ENCODE results near the gene ZNF814.
"Not testable (repeated sequence)": the region's sequence is repeated elsewhere in the genome, so short reads cannot be mapped to it uniquely, and the experiment has no call there.

ZNF814 gene

DNA sequence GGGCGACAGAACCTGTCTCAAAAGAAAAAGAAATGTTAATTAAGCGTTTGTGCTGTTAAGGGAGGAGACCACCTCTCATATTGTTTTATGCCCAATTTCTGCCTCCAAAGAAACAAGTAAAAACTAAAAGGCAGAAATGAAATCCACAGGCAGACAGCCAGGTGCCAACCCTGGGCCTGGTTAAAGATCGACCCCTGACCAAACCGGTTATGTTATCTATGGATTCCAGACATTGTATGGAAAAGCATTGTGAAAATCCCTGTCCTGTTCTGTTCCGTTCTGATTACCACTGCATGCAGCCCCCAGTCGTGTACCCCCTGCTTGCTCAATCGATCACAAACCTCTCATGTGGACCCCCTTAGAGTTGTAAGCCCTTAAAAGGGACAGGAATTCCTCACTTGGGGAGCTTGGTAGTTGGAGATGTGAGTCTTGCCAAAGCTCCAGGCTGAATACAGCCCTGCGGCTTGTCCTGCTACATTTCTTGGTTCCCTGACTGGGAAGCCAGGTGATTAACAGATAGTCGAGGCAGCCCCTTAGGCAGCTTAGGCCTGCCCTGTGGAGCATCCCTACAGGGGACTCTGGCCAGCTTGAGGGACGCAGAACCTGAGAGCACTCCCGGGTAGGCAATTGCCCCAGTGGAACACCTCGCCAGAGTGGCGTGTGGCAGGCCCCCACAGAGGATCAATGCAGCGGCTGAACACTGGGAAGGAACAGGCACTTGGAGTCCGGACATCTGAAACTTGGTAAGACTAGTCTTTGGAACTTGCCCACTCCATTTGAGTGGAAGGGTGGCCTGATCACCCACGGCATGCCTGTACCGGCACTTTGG is 73.4 kb downstream of the ZNF814 start:
- no peak for DNase-seq

GRCh38 chr19:57814505-57815246 is 74.2 kb downstream of the ZNF814 start, which contains the start of gene ZNF552:
Gene ZNF552 (minus strand): TSS chr19:57814913. CDS start chr19:57814743, 170 bp downstream.
- DNase-seq, result peak; percentile 80

GRCh38 chr19:57813919-57814504 is 74.8 kb downstream of the ZNF814 start:
- DNase-seq, result no peak

DNA sequence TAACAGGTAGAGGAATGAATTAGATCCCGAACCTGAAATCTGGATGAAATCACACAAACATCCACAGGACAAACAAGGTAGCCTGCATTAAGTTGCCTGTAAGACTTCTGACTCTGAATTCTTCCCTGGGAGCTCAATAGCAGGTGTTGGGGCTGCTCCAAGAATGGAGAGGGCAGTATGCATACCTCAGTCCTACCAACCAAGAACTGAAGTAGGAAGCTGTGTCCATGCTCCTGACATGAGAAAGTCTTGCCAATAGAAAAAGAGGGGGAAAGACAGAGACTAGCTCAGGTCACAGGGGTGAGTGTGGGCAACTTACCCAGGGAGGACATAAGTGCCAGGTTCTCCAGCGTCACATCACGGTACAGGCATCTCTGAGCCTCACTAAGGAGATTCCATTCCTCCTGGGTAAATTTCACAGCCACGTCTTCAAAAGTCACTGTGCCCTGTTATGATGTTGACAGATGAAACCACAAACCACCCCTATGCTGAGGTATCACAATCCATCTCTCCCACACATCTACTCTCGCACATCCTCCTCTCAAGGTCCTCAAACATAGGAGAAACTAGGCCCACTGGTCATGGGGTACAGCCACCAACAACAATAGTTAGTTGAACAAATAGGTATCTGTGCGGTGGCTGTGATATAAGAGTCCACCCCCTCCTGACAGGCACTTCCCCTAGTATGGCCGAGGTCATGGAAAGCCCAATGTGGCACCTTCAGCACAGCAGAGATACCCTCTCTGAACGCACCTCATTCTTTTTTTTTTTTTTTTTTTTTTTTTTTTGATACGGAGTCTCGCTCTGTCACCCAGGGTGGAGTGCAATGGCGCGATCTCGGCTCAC is 75.6 kb downstream of the ZNF814 start:
- DNase-seq, result not testable (repeated sequence)

GRCh38 chr19:57812226-57812625 is 76.6 kb downstream of the ZNF814 start:
- no peak for DNase-seq

- DNase-seq, result not testable (repeated sequence)
These were observed 78.2 kb downstream of the ZNF814 start for GRCh38 chr19:57810410-57811295.

DNA sequence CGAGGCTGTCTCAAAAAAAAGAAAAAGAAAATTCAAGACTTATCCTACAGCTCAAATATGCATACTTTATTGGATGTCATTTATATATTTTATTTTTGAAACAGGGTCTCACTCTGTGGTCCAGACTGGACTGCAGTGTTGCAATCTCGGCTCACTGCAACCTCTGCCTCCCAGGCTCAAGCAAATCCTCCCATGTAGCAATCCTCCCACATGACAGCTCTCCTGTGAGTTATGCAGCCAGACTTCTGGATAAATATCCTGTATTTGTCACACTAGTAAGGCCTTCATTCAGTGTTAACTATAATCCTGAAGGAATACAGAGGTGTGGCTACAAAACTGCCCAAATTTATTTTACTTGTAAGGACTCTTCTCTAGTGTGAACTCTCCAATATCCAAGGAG is 81.3 kb downstream of the ZNF814 start:
- DNase-seq, result no peak

- no peak for DNase-seq
These were observed 85.1 kb downstream of the ZNF814 start for GRCh38 chr19:57803594-57804325.

DNA sequence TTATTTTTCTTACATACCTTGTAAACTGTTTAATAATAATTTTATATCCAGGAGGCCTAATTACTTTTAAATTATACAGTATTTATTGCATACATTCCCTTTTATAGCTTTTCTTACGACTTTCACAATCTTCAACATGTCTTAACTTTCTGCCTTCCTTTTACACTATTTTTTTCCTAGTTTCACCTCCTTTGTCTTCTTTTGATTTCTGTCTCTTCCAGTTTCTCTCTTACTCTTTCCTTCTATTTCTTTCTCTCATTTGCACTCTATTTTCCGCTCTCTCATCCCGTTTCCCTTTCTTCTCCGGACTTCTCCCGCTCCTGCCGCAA is 85.6 kb downstream of the ZNF814 start:
- no peak for DNase-seq

GRCh38 chr19:57802269-57802668 is 86.6 kb downstream of the ZNF814 start:
- DNase-seq, result no peak

DNA sequence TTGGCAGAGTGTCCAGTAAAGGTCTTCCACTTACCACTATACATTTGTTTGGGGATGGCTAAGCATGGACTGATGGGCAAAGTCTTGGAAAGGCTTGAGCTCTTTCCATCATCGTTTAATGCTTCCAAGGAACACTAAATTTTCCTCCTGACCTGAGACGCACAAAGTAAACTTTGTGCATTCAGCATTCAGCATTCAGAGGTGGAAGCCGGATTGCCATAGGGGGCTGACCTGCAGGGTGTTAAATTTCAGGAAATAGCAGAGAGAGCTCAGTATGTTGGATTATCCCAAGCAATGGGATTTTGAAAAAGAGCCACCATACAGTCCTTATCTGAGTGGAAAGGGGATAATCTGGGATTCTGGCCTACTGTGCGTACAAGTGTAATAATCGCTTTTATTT is 88.1 kb downstream of the ZNF814 start:
- DNase-seq, result no peak

Data from NCI-H2107 (cell line).